GM21825 (cell line): ENCODE measurements around the gene LZIC.
"Not testable (repeated sequence)": the region's sequence is repeated elsewhere in the genome, so short reads cannot be mapped to it uniquely, and the experiment has no call there.

ENCODE experiments used
- ATAC-seq: cut with Tn5 transposase; IDR thresholded peaks from one replicate; pipeline ENCODE4 v1.9.1; 2021; ENCODE audit warnings: mild to moderate bottlenecking, moderate library complexity; ENCODE audit not compliant: unreplicated experiment

Gene LZIC

DNA sequence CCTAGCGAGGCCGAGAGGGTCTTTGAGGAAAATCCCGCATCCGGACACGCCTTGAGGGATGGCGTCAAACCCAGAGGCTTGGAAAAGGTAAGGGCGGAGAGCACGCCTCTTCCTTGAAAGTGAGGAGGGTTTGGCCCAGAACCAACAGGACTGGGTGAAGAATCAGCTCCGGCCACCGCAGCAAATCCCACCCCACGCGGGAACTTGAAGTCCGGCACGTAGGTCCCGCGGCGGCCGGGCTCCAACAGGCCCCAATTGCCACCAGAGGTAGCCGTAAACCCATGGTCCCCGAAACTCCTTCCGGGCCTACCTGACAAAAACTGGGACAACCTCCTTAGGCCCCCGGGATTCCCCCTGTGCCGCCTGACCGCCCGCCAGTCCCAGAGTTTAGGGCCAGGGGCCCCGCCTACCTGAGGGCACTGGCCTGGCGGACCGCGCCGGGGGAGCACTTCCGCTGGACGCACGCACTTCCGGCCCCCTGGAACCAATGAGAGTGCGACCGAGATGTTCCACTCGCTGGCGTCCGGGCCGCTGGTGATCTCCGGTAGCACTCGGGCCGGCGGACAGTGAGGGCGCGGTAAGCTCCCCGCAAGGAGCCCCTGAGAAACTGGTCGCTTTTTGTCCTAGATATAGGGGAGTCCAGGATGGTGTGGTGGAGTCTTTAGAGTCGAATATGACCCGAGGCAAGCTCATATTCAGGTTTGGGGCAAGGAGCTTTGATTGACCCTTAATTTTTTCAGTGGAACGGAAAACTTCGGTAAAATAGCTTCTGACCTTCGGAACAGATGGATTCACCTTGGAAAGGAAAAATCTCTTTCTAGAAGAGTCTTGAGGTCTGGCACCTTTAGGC is at the start of gene LZIC, which contains the start of gene NMNAT1:
TSS of gene LZIC (minus strand) at position 453 of the 850 bp plus-strand sequence. CDS start 6,772 bp downstream, outside the sequence.
TSS of gene NMNAT1 (plus strand) at position 537 of the 850 bp plus-strand sequence. CDS start 28,599 bp downstream, outside the sequence.
- peak; percentile 85 for ATAC-seq

DNA sequence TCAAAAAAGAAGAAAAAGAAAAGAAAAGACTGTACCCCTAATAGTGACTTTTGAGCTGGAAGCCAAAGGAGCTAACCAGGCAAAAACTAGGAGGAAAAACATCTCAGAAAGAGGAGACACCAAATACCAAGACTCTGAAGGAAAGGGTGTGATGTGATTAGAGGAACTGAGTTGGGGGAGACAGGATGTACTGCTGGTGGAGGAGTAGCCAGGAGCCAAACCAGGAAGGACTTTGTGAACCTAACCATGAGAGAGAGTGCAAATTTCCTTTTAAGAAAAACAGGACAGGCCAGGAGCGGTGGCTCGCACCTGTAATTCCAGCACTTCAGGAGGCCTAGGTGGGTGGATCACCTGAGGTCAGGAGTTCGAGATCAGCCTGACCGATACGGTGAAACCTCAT is 49.7 kb upstream of the LZIC start:
- no peak for ATAC-seq

DNA sequence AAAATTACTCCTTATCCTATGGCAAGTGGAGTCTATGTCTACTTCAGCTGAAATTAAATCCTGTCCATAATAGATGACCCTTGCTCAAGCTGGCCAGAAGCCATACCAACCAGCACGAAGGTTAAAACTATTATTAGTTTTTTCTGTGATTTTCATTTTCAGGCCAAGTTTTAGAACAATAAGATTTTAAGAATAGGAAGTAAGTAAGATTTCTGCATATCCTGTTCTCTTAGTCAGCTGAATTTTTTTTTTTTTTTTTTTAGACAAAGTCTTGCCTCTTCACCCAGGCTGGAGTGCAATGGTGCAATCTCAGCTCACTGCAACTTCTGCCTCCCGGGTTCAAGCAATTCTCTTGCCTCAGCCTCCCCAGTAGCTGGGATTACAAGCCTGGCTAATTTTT is 47.8 kb upstream of the LZIC start:
- ATAC-seq, result no peak

- no peak for ATAC-seq
Observed at GRCh38 chr1:9989773-9990172, 46.6 kb upstream of the LZIC start.

GRCh38 chr1:9985001-9985400 is 41.8 kb upstream of the LZIC start:
- no peak for ATAC-seq

- no peak for ATAC-seq
Observed at GRCh38 chr1:9984253-9984652, 41.1 kb upstream of the LZIC start.

GRCh38 chr1:9960706-9961562 is 17.7 kb upstream of the LZIC start:
- no peak for ATAC-seq

DNA sequence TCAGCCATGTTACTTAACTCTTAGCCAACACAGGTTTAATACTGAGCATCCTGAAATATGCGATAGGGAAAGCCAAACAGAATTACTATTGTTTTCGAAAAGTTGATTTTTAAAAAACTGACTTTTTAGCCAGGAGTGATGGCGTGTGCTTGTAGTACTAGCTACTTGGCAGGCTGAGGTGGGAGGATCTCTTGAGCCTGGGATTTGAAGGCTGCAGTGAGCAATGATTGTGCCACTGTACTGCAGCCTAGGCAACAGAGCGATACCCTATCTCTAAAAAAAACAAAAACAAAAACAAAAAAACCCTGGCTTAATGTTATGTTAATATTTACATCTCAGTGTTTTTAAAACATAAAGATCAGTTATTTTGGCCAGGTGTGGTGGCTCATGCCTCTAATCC is 16.8 kb upstream of the LZIC start:
- no peak for ATAC-seq

GRCh38 chr1:9957726-9958125 is 14.5 kb upstream of the LZIC start:
- ATAC-seq, result no peak

DNA sequence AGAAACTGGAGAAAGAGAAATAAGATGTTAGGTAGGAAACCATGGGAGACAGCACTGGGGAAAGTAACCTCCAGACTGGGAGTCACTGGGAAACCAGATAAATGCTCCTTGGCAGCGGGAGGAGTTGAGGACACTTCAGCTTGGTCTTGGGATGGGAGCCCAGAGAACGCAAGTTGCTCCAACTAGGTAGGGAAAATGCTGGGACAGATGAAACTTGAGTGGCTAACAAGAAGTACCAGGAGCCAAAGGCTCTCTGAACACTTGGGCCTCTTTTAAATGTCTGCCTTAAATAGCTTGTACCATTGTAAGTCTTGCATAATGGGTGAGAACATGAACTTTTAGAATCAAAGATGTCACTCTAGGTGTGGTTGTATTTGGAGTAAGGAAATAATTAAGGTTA is 3.1 kb upstream of the LZIC start:
- no peak for ATAC-seq

DNA sequence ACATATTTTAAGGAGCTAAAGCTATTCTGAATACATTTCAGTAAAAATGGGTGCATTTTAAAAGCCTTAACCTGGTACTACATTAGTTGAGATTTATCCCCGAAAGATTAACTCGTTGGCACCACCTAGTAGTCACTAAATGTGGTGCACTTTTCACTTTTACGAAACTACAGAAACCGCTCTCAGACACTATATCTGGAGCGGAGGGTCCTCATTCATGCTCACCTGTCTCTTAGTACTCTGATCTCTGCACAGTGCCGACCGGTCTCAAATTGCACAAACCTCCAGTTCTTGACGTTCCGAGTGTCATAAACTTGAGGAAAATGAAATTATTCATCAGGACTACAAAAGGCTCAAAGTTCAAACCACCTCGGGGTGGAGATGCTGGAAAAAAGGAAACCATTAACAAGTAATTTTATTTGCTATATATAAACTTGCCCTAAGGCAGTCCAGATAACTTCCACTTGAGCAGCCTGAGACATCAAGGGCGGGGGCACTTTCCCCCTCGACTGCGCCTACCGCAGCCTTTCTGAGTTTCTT is 722 bp downstream of the LZIC start:
- ATAC-seq, result peak; percentile 32

DNA sequence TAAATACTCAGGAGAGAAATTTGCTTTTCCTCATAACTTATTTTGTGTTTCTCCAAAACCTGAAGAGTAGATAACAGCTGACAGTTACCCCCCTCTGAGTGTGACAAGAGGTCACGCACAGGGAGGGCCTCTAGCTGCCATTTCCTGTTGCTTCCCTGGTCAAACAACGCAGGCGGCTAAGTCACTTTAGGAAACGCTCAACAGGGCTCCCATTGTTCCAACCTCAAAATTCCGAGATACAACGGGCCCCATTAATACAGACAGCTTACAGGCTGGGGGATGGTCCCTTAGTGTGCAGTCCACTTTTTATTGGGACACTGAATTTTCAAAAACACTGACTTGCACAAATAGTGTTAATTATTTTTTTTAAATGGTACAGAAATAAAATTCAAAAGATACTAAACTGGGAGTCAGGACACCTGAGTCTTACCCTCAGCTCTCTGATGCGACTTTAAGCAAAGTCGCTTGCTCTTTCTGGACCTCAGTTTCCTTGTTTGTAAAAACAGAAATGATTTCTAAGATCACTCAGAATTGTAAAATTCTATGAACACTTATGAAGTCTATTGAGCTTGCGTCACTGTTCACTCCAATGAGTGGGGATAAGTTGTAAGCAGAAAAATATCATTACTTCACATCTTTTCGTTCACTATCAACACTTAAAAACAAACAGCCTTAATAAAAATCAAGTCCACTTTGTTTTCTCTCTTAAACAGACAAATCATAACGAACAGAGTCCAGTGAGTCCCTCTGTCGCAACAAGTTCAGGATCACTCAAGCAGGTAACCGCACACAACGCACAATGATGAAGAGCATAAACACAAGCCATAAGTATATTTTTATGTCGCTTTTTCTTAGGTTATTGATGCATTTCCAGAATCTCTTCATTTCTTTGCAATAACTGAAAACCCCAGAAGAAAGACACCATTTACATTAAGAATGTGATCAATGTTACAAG is 13.5 kb downstream of the LZIC start:
- no peak for ATAC-seq

GRCh38 chr1:9927259-9927658 is 15.9 kb downstream of the LZIC start:
- no peak for ATAC-seq

DNA sequence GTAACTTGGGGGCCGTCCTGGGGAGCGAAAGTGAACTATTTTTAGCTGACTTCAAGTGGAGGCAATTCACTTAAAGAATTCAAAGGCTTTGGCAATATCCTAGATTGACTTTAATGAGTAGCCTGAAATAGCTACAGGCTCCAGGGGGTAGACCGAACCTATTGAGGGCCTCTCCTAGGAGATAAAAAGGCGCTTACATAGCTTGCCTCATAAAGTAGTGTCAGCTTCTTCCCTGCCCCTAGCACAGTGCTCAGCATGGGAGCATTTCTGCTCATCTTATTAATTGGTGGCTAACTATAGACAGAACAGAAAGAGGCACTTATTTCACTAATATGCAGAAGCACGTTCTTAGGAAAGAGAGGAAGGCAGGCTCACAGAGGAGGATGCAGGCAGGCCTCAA is 20.8 kb downstream of the LZIC start:
- no peak for ATAC-seq

- ATAC-seq, result no peak
Observed at GRCh38 chr1:9920606-9921005, 22.6 kb downstream of the LZIC start.

DNA sequence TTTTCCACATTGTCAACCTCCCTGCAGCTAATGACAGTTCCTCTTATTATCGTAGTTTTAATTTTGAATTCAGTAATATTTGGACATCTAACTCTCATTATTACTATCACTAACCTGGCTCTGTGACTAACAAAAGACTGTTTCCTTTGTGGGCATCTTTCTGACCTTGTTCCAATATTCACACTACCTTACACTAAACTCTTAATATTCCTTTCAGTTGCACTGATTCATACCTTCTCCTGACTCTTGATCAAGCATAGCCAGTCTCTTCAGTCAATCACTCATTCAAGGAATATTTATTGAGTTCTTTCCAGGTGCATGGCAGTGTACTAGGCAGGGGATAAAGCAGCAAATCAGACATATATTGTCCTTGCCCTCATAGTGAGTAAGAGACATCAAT is 25.3 kb downstream of the LZIC start:
- no peak for ATAC-seq

GRCh38 chr1:9917495-9917894 is 25.7 kb downstream of the LZIC start:
- ATAC-seq, result not testable (repeated sequence)

DNA sequence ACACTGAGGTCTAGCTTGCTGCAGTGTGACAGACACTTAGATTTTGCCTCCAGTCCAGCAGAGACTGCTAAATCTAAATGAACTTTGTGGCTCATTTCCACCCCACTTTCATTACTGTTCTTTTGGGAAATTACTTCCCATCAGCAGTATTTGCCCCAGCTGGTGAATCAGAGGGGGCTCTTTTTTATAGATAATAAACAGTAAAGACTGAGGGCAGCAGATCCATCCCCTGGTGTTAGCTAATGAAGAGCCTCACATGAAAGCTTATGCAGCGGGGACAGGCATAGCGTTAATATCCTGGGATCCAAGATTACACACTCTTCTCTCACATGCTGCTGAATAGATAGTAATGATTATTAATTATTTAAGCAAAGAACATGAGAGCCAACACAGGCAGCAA is 26.7 kb downstream of the LZIC start:
- ATAC-seq, result no peak

DNA sequence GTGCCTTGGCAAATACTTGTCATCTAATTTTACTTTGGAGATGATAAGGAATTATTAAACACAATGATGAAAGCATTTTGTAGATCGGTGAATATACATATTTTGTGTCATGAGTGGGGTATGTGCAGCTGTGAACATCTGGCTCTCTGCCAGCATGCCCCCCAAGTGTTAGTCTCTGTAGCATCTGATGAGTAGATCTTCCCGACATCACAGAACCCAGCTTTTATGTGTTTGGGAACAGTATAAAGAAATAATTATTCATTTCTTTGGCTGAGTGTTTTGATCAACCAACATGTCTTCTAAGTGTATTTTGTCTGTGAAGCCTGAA is 28.6 kb downstream of the LZIC start:
- ATAC-seq, result no peak

GRCh38 chr1:9912264-9912936 is 30.8 kb downstream of the LZIC start:
- ATAC-seq, result no peak
